Left kidney (tissue), 8 donors: Measurements from ENCODE around the gene TASP1. TPM values are rescaled to one million over a fixed set of nuclear protein-coding genes. Genes with fewer than 3 reads are reported as not detected.
"Not testable (repeated sequence)": the region's sequence is repeated elsewhere in the genome, so short reads cannot be mapped to it uniquely, and the experiment has no call there.

Experiments used
- DNase-seq: peaks from one replicate; pipeline ENCODE4 v3.0.0-alpha.2; 2013
- long read RNA-seq, 8 donors: transcript quantifications; one replicate each; lab custom pipeline, GENCODE V29; 2026
- polyA plus RNA-seq: library from polyadenylated mRNA; unstranded; fragments of 120-200 nt; gene quantifications from one replicate; pipeline ENCODE4 v1.2.1, GENCODE V29; 2013; ENCODE audit not compliant: insufficient read length

Gene TASP1
- 13.9 TPM for polyA plus RNA-seq
- long read RNA-seq, donor 1, partial matches to known transcripts, result 0 of 3 reads
- long read RNA-seq, donor 1, other reads (novel, unspliced or antisense), result 0 of 3 reads
- long read RNA-seq, donor 2, partial matches to known transcripts, result 0 of 1 reads
- long read RNA-seq, donor 2, other reads (novel, unspliced or antisense), result 0 of 1 reads
- long read RNA-seq, donor 3, partial matches to known transcripts, result 0 of 1 reads
- long read RNA-seq, donor 3, other reads (novel, unspliced or antisense), result 0 of 1 reads
- long read RNA-seq, donor 4, result 0 reads
- long read RNA-seq, donor 5, partial matches to known transcripts, result 6 of 7 reads
- long read RNA-seq, donor 5, other reads (novel, unspliced or antisense), result 0 of 7 reads
- long read RNA-seq, donor 6, result 0 reads
- long read RNA-seq, donor 7, partial matches to known transcripts, result 0 of 3 reads
- long read RNA-seq, donor 7, other reads (novel, unspliced or antisense), result 0 of 3 reads
- long read RNA-seq, donor 8, partial matches to known transcripts, result 0 of 2 reads
- long read RNA-seq, donor 8, other reads (novel, unspliced or antisense), result 0 of 2 reads

GRCh38 chr20:13638496-13639149, at the start of gene TASP1:
TSS of gene TASP1 (minus strand) at chr20:13638932. CDS start at chr20:13630078, 8,854 bp downstream.
- peak; percentile 96 for DNase-seq

DNA sequence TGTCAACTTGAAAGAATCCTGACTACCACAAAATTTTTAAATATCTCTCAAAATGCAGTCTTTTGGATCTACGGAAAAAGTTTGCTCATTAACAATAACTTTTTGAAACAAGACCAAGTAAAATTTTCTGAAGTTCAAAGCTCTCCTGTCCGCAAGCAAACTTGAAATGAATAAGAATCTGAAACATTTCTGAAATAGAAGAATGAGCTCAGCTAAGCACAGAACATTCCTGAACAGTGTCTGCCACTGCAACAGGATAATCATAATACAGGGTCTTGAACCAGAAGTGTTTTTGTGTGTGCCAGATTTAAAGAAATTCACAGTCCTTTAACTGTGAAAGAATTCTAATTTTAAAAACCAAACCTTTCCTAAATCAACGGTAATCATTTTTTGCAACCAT, 49.1 kb upstream of the TASP1 start:
- no peak for DNase-seq

GRCh38 chr20:13685623-13686022, 46.9 kb upstream of the TASP1 start:
- DNase-seq, result no peak

DNA sequence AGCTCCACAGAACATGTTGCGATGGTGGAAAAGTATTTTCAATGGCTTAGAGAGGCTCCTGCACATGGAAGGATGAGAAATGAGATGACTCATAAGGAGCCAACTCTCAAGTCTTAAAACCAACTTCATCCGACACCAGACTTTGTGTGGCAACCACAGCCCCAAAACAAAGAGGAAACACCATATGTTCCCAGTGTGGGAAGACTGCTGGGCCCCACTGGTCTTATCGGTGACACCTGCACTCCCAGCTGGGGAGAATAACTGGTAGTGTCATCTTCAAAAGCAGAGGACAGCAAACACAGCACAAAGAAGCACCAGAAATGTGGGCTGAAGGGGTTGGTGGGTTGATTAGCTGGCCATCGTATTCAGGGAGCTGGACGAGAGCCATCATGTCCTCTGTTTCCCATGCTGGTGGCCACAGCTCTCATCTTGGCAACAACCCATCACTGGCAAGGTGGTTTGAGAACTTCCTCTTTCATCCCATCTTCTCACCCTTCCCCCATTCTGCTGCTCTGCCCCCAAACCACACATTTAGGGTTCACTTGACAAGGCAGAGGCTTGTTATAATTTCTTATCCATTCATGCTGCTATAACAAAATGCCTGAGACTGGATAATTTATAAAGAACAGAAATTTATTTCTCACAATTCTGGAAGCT, 46.0 kb upstream of the TASP1 start:
- DNase-seq, result no peak

DNA sequence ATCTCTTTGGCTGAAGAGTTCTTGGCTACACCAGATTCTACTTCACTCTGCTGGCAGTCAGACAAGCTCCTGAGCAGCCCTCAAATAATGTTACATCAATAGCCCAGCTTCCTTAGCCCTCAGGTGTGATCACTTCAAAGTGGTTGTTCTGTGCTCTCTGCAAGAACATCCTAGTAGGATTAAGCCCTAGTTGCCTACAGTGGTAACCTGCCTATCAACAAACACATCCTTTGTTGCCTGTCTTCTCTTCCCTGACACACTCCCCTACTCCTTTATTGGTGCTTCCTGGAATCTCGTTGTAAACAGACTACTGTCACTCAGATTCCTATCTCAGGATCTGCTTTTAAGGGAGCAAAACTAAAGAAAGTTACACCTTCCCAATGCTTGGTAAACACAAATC, 45.1 kb upstream of the TASP1 start:
- DNase-seq, result no peak

- DNase-seq, result no peak
Measured at GRCh38 chr20:13681248-13682125, 42.8 kb upstream of the TASP1 start.

DNA sequence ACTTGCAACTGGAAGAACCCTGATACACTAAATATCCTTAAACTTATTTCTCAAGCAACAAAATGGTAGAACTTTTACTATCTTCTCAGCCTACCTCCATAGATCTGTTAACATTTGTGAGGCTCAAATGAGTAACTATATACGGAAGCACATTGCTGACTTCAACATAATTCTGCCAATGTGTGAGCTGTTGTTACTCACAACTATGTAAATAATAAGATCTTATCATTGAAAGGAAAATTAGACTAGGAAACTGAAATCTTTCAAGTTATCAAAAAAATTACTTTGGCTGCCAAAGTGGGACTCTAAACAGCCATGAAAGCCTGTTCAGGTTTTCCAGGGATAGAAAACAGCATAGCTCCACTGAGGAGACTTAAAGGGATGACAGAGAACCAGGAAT, 40.2 kb upstream of the TASP1 start:
- no peak for DNase-seq

GRCh38 chr20:13677241-13677640, 38.5 kb upstream of the TASP1 start:
- DNase-seq, result peak; percentile 26

DNA sequence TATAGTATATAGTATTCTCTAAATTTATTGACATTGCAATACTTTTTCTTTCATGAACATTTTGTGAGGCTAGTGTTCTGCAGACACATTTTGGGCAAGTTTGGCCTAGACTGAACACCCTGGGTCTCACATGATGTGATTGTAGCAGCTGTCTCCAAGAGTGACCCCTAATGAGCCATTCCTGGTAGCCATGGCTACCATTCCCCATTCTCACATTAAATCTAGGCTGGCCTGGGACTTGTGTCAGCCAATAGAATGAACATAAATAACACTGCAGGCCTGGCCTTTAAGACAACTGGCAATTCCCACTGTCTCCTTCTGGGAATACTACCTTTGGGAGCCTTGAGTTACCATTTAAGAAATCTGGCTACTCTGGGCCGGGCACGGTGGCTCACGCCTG, 38.0 kb upstream of the TASP1 start:
- no peak for DNase-seq

- DNase-seq, result no peak
Measured at GRCh38 chr20:13672690-13673089, 34.0 kb upstream of the TASP1 start.

- DNase-seq, result no peak
Measured at GRCh38 chr20:13671916-13672378, 33.2 kb upstream of the TASP1 start.

GRCh38 chr20:13671512-13671911, 32.8 kb upstream of the TASP1 start:
- DNase-seq, result no peak

GRCh38 chr20:13670160-13670559, 31.4 kb upstream of the TASP1 start:
- DNase-seq, result no peak

DNA sequence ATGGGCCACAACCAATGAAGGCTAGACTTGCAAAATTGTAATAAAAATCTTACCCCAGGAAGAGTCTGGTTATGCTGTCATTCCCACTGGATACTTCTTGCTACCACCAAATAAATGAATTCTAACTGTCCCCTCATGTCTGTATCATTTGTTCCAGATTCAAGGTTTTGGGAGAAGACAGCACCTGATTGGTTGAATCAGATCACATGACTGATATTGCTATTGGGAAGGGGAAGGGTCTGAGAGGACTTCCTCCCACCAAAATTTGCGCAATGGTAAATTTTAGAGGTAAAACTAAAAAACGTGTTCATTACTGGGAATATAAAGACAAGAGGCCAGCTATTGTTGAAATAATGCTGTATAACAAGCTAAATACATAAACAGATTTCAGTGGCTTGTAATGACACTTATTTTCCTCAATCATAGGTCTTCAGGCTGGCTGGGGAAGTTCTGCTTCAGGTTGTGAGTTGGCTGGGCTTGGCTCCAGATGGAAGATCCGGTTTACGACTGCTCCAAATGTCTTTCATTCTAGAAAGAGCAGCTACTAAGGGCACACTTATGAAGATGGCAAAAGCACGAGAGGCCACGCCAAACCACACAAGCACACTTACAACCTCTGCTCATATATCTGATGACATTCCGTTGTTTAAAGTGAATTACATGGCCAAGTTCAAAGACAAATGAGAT, 27.1 kb upstream of the TASP1 start:
- no peak for DNase-seq

GRCh38 chr20:13661070-13661685, 22.4 kb upstream of the TASP1 start:
- no peak for DNase-seq

DNA sequence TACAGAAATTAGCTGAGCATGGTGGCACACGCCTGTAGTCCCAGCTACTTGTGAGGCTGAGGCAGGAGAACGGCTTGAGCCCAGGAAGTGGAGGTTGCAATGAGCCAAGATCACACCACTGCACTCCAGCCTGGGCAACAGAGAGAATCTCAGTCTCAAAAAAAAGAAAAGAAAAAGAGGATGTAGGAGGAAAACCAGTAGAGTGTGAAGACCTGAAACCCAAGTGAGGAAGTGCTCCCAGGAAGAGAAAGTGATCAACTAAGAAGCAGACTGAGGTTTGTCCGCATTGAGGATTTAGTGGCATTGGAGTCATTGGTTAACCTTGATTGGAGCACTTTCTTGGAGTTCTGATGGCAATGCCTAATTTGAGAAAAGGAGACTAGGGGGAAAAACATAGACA, 20.6 kb upstream of the TASP1 start:
- DNase-seq, result no peak

DNA sequence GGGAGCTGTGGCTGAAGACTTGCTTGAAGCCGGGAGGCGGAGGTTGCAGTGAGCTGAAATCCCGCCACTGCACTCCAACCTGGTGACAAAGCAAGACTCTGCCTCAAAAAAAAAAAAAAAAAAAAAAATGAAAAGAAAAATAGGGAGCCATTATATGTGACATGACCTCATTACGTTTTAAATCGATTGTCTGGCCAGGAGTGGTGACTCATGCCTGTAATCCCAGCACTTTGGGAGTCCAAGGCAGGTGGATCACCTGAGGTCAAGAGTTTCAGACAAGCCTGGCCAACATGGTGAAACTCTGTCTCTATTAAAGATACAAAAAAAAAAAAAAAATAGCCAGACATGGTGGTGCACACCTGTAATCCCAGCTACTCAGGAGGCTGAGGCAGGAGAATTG, 19.3 kb upstream of the TASP1 start:
- DNase-seq, result not testable (repeated sequence)

- DNase-seq, result no peak
Measured at GRCh38 chr20:13656721-13657368, 18.1 kb upstream of the TASP1 start.

GRCh38 chr20:13654463-13655023, 15.8 kb upstream of the TASP1 start:
- no peak for DNase-seq

DNA sequence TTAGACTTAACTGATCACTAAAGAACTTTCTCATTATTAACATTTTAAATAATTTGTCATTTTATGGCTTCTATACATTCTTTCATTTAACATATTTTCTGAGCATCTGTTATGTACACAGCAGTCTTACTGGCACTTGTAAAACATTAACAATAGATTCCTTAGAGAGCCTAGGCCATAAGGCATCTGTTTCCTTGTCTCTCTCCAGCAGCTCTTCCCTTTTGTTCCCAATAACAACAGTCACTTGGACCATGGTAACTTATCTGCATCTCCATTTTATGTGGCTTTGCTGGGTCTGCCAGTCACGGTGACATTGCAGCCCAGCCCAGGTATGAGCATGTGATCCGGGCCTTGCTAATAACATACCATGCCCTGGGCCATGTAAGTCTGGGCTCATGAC, 11.7 kb upstream of the TASP1 start:
- no peak for DNase-seq
